Stimulated activated CD4-positive, alpha-beta T cell treated with anti-CD3 and anti-CD28 coated beads, Interleukin-12 subunit alpha, Interleukin-12 subunit beta, amount 100 ng/mL, for 24 hours (primary cell): ENCODE measurements around the gene PACS1.
"Not testable (repeated sequence)": the region's sequence is repeated elsewhere in the genome, so short reads cannot be mapped to it uniquely, and the experiment has no call there.

ENCODE experiments used
- DNase-seq, 2 experiments: peaks; one replicate each; pipeline ENCODE4 v3.0.0-alpha.2; 2020; ENCODE audit warnings: low read depth in 2 of 2

Gene PACS1

GRCh38 chr11:66076561-66076960 lies 6.5 kb downstream of the PACS1 start:
- no peak for DNase-seq

GRCh38 chr11:66077927-66078326 lies 7.9 kb downstream of the PACS1 start:
- DNase-seq, result no peak

GRCh38 chr11:66078949-66079348 lies 8.9 kb downstream of the PACS1 start:
- DNase-seq, result not testable (repeated sequence)

GRCh38 chr11:66080055-66080817 lies 10.2 kb downstream of the PACS1 start:
- peak; percentile 43 to 56 for DNase-seq

- peak in 1 of 2 experiments; percentile 38 for DNase-seq
Observed at GRCh38 chr11:66081505-66081904, 11.4 kb downstream of the PACS1 start.

- DNase-seq, result no peak
Observed at GRCh38 chr11:66082946-66083698, 13.1 kb downstream of the PACS1 start.

- no peak for DNase-seq
Observed at GRCh38 chr11:66083767-66084166, 13.7 kb downstream of the PACS1 start.

- DNase-seq, result no peak
Observed at GRCh38 chr11:66084821-66085475, 14.9 kb downstream of the PACS1 start.

GRCh38 chr11:66087148-66087908 lies 17.3 kb downstream of the PACS1 start:
- DNase-seq, result no peak

- no peak for DNase-seq
Observed at GRCh38 chr11:66089067-66089466, 19.0 kb downstream of the PACS1 start.

GRCh38 chr11:66090288-66090687 lies 20.2 kb downstream of the PACS1 start:
- no peak for DNase-seq

GRCh38 chr11:66092125-66092524 lies 22.1 kb downstream of the PACS1 start:
- DNase-seq, result not testable (repeated sequence)

GRCh38 chr11:66099746-66100145 lies 29.7 kb downstream of the PACS1 start:
- DNase-seq, result not testable (repeated sequence)

- DNase-seq, result peak; percentile 30 to 42
Observed at GRCh38 chr11:66100272-66101065, 30.4 kb downstream of the PACS1 start.

- no peak for DNase-seq
Observed at GRCh38 chr11:66101066-66101464, 31.0 kb downstream of the PACS1 start.

- no peak for DNase-seq
Observed at GRCh38 chr11:66104057-66104638, 34.1 kb downstream of the PACS1 start.

- DNase-seq, result no peak
Observed at GRCh38 chr11:66106786-66107599, 36.9 kb downstream of the PACS1 start.

- no peak for DNase-seq
Observed at GRCh38 chr11:66107600-66108510, 37.8 kb downstream of the PACS1 start.

- DNase-seq, result no peak
Observed at GRCh38 chr11:66109294-66109693, 39.2 kb downstream of the PACS1 start.
